ENCODE measurements around the gene SPSB3.

DNA sequence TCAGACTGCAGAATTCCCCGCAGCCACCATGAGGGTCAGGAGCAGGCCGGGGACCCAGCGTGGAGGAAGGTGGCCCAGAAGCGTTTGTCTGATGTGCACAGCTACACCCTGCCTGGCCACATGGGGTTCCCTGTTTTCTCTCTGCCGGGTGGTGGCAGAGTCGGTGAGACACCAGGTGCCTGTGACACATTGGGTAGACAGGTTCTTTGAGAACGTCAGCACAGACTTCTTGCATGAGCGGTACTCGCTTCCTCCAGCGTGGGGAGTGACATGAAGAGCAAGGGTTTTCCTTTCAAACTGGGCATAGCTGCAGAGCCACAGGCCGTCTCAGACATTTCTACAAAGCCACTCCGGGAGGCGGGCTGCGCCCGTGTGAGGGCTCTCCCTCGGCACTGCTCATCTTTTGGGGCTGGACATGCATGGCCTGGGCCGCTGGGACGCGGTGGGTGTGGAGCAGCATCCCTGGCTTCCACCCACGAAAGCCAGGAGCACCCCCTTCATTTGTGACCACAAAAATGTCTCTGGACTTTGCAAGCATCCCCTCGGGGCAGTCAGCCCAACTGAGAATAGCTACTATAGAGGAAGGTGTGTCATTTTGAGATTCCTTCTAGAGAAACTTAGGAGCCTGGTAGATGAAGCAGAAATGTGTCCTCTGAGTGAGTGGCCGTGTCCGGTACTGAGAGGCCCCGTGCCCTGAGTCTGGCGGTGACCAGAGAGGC, 37.0 kb downstream of the SPSB3 start:
- TF ChIP-seq, protein P1, sequence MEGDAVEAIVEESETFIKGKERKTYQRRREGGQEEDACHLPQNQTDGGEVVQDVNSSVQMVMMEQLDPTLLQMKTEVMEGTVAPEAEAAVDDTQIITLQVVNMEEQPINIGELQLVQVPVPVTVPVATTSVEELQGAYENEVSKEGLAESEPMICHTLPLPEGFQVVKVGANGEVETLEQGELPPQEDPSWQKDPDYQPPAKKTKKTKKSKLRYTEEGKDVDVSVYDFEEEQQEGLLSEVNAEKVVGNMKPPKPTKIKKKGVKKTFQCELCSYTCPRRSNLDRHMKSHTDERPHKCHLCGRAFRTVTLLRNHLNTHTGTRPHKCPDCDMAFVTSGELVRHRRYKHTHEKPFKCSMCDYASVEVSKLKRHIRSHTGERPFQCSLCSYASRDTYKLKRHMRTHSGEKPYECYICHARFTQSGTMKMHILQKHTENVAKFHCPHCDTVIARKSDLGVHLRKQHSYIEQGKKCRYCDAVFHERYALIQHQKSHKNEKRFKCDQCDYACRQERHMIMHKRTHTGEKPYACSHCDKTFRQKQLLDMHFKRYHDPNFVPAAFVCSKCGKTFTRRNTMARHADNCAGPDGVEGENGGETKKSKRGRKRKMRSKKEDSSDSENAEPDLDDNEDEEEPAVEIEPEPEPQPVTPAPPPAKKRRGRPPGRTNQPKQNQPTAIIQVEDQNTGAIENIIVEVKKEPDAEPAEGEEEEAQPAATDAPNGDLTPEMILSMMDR (CRISPR knock-in tag; IDR thresholded peaks at IDR 0.05) = no peak
- TF ChIP-seq RFX3 (CRISPR knock-in tag; IDR thresholded peaks at IDR 0.05) (no peak), ATF7 (IDR thresholded peaks at IDR 0.05) (no peak), ATF7 (CRISPR knock-in tag; IDR thresholded peaks at IDR 0.05) (no peak), POLR2A (IDR thresholded peaks at IDR 0.05; ENCODE audit: insufficient read depth in 1 of 2, low read depth in 2 of 2, low read length in 2 of 2) (no peak)
- TF ChIP-seq, protein P2, sequence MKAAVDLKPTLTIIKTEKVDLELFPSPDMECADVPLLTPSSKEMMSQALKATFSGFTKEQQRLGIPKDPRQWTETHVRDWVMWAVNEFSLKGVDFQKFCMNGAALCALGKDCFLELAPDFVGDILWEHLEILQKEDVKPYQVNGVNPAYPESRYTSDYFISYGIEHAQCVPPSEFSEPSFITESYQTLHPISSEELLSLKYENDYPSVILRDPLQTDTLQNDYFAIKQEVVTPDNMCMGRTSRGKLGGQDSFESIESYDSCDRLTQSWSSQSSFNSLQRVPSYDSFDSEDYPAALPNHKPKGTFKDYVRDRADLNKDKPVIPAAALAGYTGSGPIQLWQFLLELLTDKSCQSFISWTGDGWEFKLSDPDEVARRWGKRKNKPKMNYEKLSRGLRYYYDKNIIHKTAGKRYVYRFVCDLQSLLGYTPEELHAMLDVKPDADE (CRISPR knock-in tag; IDR thresholded peaks at IDR 0.05) = no peak

All from HepG2 (cell line).